ENCODE measurements around the gene ZNF136. TPM values are rescaled to one million over a fixed set of nuclear protein-coding genes. Genes with fewer than 3 reads are reported as not detected.

ZNF136 gene
- total RNA-seq, 2 donors from 2014 or later, result 12.7 to 27.7 TPM

- H3K9me3 ChIP-seq, result peaks cover 87% of the 10 kb centered on the region
Observed at GRCh38 chr19:12194827-12195731, 32.2 kb downstream of the ZNF136 start.

GRCh38 chr19:12198136-12198535, 35.2 kb downstream of the ZNF136 start:
- ATAC-seq (ENCODE audit: insufficient number of reproducible peaks, low FRiP score, low read depth) (no peak), DNase-seq (ENCODE audit: low spot score) (no peak)
- Histone ChIP-seq H3K27me3 (replicated peaks; ENCODE audit: insufficient read depth) (no peaks in the 10 kb centered on the region), H3K4me3 (no peak overlapping the region), H3K27ac (no peak overlapping the region), H3K9me3 (peaks cover 67% of the 10 kb centered on the region), H3K36me3 (peaks cover under 1% of the 10 kb centered on the region), H3K4me1 (ENCODE audit: control insufficient read depth in 1 of 2, low read depth in 2 of 2) (no peaks in the 10 kb centered on the region)
- TF ChIP-seq CTCF (IDR thresholded peaks at IDR 0.05), result no peak

More at GRCh38 chr19:12194827-12195731, 32.2 kb downstream of the ZNF136 start:
- Histone ChIP-seq H3K27me3 (replicated peaks; ENCODE audit: insufficient read depth) (no peaks in the 10 kb centered on the region), H3K36me3 (peaks cover 18% of the 10 kb centered on the region), H3K4me1 (ENCODE audit: control insufficient read depth in 1 of 2, low read depth in 2 of 2) (no peaks in the 10 kb centered on the region), H3K4me3 (peak overlapping the region; percentile 67), H3K27ac (no peak overlapping the region)
- DNase-seq (ENCODE audit: low spot score) (peak; percentile 38), ATAC-seq (ENCODE audit: insufficient number of reproducible peaks, low FRiP score, low read depth) (no peak)
- no peak for TF ChIP-seq CTCF (IDR thresholded peaks at IDR 0.05)

GRCh38 chr19:12199757-12200419, 37.0 kb downstream of the ZNF136 start:
- Histone ChIP-seq H3K36me3 (peaks cover 3% of the 10 kb centered on the region), H3K27ac (no peak overlapping the region), H3K27me3 (replicated peaks; ENCODE audit: insufficient read depth) (no peaks in the 10 kb centered on the region), H3K4me3 (no peak overlapping the region), H3K4me1 (ENCODE audit: control insufficient read depth in 1 of 2, low read depth in 2 of 2) (no peaks in the 10 kb centered on the region), H3K9me3 (peaks cover 59% of the 10 kb centered on the region)
- no peak for ATAC-seq (ENCODE audit: insufficient number of reproducible peaks, low FRiP score, low read depth)
- DNase-seq (ENCODE audit: low spot score), result no peak
- no peak for TF ChIP-seq CTCF (IDR thresholded peaks at IDR 0.05)

- no peak overlapping the region for H3K27ac ChIP-seq
- no peak for DNase-seq (ENCODE audit: low spot score)
- no peak for ATAC-seq (ENCODE audit: insufficient number of reproducible peaks, low FRiP score, low read depth)
- peaks cover 58% of the 10 kb centered on the region for H3K9me3 ChIP-seq
- H3K36me3 ChIP-seq, result peaks cover 10% of the 10 kb centered on the region
- no peak overlapping the region for H3K4me3 ChIP-seq
- no peaks in the 10 kb centered on the region for H3K27me3 ChIP-seq (replicated peaks; ENCODE audit: insufficient read depth)
- TF ChIP-seq CTCF (IDR thresholded peaks at IDR 0.05), result no peak
- no peaks in the 10 kb centered on the region for H3K4me1 ChIP-seq (ENCODE audit: control insufficient read depth in 1 of 2, low read depth in 2 of 2)
Observed at GRCh38 chr19:12202250-12202649, 39.4 kb downstream of the ZNF136 start.

GRCh38 chr19:12205296-12205695, 42.4 kb downstream of the ZNF136 start:
- Histone ChIP-seq H3K9me3 (peaks cover 59% of the 10 kb centered on the region), H3K27me3 (replicated peaks; ENCODE audit: insufficient read depth) (no peaks in the 10 kb centered on the region), H3K4me1 (ENCODE audit: control insufficient read depth in 1 of 2, low read depth in 2 of 2) (no peaks in the 10 kb centered on the region), H3K36me3 (peaks cover 19% of the 10 kb centered on the region), H3K27ac (no peak overlapping the region), H3K4me3 (no peak overlapping the region)
- DNase-seq (ENCODE audit: low spot score) (no peak), ATAC-seq (ENCODE audit: insufficient number of reproducible peaks, low FRiP score, low read depth) (no peak)
- no peak for TF ChIP-seq CTCF (IDR thresholded peaks at IDR 0.05)
